GM19468 (cell line): ENCODE data around the gene KIF25.

ENCODE experiments used
- ATAC-seq: cut with Tn5 transposase; IDR thresholded peaks from one replicate; pipeline ENCODE4 v1.9.1; 2021; ENCODE audit warnings: mild to moderate bottlenecking, moderate library complexity, moderate number of reproducible peaks; ENCODE audit not compliant: unreplicated experiment; ENCODE audit errors: extremely low read depth

The KIF25 gene, protein sequence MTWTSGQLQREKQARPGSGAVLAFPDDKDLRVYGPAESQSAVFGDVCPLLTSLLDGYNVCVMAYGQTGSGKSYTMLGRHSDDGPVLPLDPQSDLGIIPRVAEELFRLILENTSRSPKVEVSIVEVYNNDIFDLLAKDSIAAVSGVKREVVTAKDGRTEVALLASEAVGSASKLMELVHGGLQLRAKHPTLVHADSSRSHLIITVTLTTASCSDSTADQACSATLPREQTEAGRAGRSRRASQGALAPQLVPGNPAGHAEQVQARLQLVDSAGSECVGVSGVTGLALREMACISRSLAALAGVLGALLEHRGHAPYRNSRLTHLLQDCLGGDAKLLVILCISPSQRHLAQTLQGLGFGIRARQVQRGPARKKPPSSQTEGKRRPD

DNA sequence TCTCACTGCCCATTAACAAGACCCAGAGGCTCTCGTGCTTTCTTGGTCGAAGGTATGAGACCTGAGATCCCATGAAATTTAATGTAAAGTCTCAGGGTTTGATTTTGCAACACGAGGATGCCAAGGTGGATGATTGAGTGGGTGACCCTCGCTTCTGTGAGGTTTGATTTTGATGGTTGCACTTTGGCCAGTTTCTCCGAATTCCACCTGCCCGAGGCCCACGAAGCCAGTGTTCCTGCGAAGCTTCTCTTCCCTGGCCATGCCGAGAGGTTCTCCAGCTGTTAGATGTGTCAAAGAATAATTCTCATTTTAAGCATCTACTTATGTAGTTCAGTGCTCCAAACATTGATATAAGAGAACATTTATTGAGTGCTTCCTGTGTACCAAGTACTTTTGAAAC, at the start of gene KIF25:
TSS of gene KIF25 (plus strand) at position 30 of the 400 bp plus-strand sequence. CDS start 31,915 bp downstream, outside the sequence.
- ATAC-seq: no peak

DNA sequence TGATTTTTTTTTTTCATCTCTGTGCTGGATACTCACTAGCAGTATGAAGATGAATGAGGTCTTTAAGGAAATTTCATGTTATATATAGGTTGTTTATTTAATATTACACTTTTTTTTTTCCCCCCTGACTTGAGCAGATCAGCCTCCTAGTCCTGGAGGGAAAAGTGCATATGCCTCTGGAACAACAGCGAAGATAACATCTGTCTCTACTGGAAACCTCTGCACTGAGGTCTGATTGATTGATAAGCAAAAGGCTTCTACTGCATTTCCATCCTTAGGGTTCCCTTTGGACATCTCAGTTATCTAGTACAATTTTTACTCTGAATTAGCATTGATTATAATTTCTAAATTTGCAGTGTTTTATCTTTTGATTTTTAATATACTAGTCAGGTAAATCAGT, 49.8 kb upstream of the KIF25 start:
- ATAC-seq: no peak

DNA sequence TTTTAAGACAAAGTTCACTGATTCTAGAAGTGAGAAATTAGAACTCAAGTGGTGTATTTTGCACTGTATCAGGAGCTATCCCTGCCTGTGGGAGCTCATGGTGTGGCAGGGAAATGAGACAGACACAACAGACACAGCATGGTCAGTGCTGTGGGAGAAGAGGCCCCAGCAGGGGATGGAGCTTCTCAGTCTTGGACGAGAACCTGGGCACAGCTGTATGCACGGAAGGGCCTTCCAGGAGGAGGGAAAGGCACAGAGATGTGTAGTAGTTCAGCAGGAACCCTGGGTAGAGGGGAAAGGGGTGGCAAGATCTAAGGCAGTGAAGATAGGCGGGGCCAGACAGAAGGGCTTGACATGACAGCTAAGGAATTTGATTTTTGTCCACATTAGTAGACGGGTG, 48.8 kb upstream of the KIF25 start:
- ATAC-seq: no peak

DNA sequence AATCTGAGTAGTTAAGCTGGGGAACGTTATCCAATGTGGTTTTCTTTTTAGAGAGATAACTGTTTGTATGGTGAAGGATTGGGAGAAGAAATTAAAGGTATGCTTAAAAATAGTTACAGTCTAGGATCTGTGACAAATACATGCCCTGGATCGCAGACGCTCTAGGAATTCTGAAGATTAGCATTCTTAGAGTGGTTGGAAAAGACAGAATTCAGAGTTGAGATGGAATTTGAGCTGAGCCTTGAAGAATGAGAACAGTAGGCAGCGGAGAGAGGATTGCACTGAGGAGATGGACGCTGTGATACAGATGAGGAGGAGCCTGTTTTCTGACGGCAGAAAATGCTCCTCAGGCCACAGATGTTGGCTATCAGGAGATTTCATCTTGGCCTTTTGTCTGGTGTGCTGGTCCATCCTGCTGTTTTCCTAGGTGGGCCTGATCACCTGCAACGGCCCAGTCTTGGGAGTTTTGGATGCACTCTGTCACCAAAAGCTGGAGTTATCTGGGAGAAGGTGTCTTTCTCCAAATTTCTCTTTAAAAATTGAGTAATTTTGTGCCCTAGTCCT, 48.3 kb upstream of the KIF25 start:
- ATAC-seq: no peak

DNA sequence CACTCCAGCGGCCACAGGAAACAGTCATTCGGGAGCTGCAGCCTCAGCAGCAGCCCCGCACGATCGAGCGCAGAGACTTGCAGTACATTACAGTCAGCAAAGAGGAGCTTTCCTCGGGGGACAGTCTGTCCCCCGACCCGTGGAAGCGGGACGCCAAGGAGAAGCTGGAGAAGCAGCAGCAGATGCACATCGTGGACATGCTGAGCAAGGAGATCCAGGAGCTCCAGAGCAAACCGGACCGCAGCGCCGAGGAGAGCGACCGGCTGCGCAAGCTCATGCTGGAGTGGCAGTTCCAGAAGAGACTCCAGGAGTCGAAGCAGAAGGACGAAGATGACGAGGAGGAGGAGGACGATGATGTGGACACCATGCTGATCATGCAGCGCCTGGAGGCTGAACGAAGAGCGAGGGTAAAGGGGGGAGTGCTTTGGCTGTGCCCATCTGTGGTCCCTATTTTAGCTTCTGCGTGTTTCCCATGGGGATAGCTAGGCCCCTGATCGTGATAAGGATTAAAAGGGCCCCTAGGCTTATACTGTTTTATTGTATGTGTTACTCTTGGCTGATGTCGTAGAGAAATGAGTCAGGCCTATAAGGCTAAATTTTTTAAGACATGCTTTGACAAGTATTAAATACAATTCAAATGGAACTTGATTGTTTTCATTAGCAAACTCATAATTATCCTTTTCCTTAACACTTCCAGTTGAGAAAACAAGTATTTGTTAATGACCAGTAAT, 45.5 kb upstream of the KIF25 start:
- no peak for ATAC-seq

DNA sequence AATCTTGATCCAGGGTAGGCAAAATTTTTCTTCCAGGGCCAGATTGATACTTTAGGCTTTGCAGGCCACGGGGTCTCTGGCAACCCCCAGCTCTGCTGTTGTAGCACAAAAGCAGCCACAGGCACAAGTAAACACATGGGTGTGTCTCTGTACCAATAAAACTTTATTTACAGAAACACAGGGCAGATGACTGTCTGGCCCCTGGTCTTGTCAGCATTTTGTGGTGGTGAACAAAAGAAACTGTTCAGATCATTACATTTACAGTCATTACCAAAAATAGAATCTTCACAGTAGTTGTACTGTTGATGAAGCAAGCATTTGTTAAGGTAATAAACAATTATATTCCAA, 45.0 kb upstream of the KIF25 start:
- ATAC-seq: no peak

DNA sequence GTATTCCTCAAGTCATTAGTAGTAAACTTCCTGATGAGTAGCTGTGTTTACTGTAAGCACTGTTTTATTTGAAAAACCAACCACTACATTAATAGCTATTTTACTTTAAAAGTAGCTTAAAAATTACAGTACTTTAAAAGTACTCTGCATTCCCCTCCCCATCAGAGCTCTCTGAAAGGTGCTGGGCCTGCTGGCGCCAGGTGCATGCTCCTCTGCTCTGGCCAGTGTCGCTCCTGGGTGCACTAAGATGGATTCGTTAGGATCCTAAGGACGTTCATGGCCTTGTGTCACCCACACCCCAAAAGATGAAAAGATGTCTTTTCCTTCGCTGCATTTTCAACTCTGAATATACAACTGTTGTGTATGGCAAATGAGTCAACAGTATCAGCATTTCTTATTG, 43.9 kb upstream of the KIF25 start:
- no peak for ATAC-seq

DNA sequence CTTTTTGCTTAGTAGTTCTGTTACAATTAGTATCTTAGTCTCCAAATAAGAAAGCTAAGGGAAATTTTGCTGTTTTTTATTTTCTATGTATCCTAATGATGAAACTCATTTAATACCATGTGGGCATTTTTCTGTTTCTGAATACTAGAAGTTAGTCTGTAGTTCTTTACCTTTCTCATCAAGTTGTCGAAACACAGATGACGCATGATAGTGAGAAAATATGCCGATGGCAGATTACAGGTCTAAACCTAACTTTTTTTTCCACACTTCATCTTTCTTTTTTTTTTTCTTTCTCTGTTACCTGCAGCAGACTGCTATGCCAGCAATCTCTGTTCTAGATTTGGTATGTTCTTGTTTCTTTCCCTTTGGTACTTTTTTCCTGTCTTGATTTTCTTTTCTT, 43.3 kb upstream of the KIF25 start:
- no peak for ATAC-seq

DNA sequence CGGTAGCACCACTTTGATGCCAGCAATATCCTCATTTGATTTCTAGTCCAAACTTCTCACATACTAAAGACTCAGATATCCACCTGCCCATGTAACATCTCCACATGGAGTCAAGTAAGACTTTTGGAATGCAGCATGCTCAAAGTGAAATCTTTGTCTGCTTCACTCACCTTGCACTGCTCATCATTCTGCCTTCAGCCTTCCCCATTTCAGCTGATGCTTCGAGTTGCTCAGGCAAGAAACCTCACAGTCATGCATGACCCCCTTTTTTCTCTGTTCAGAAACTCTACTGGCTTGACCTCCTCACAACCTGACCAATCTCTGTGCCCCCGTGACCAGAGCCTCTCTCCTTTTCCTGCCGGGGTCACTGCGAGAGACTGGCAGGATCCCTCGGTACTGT, 41.0 kb upstream of the KIF25 start:
- no peak for ATAC-seq

DNA sequence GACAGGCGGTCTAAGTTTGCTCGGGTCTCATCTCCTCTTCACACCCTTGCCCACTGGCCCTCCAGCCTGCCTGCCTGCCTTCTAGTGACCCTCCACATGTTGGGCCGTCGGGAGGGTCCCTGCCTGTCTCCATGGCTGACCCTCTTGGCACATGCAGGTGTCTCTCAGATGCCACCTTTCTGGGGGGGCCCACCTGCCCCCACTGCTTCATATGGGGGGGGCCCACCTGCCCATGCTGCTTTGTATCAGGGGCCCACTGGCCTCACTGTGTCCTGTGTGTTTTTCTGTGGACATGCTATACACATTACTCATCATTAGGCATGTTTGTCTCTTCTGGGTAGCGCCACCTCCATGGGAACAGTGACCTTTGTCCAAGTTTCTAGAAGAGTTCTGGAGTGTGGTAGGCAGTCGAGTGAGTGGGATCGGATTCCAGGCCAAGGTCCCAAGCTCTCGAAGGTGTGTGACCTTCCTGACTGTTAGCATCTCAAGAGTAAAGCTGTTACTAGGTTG, 40.4 kb upstream of the KIF25 start:
- ATAC-seq: no peak

DNA sequence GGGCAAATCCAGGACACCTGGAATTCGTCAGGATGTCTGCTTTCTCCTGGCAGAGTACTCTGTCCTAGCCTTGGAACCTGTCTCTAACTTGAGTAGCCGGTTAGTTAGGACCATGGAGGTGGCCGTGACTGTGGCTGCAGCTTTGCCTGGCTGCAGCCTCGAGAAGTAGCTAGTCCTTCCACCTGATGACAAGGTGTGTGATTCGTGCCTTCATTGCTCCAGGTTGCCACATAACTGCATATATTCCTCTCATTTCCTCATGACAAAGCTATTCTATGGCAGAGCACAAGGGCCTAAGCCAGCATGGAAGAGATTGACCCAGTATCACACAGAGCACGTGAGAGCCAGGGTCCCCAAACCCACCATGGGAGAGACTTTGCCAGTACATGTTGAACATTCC, 39.8 kb upstream of the KIF25 start:
- no peak for ATAC-seq

DNA sequence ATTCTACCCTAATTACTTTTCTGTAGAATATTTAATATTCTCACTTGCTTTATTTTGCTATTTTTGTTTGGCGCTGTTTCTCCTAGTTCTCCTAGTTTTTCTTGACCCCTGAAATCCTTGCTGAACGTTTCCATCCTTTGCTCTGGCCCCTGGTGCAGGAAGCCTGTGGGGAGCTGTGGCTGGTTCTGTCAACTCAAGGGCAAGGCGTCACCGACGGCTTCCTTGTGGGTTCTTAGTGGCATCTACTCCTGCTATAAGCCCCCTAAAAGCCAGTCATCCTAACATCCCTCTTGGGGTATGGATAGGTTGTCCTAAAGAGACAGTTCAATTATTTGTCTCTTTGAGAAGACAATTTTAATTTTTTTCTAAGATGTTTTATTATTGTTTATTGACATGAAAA, 36.9 kb upstream of the KIF25 start:
- ATAC-seq: no peak

DNA sequence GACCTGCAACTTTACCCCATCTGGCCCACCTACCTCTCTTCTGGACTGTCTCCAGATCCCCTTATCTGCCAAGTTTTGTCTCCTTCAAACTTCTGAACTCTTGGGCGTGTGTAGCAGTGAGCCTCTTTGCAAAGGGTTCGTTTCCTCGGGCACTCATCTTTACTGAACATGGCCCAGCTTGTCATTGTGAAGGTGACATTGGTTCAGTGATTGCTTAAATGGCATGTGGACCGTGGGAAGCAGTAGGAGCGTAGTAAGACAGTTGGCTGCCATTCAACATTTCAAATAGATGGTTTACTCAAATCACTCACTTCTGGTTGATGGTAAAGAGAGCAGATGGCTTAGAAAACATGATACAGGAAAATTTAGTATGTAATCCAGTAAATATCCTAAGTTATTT, 34.8 kb upstream of the KIF25 start:
- ATAC-seq: no peak

DNA sequence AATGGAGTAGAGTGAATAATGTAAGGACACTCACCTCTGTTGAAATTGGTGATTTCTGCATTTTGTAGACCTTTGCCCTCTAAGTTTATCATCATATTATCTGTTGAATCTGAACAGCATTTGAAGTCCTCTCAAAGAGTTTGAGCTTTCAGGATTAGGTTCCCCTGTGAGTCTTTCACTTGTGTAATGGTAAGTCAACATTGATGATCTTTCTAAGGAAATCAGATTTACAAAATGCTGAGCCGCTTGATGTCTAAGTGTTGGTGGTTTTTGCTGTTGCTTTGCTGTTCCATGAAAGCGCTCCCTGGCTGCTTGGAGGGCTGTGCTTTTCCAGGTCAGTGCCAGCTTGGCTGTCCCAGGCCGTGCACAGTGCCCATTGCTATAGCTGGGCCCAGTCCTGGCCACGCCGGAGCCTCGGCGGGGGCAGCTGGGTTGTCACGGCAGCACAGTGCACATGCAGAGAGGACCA, 33.8 kb upstream of the KIF25 start:
- no peak for ATAC-seq

DNA sequence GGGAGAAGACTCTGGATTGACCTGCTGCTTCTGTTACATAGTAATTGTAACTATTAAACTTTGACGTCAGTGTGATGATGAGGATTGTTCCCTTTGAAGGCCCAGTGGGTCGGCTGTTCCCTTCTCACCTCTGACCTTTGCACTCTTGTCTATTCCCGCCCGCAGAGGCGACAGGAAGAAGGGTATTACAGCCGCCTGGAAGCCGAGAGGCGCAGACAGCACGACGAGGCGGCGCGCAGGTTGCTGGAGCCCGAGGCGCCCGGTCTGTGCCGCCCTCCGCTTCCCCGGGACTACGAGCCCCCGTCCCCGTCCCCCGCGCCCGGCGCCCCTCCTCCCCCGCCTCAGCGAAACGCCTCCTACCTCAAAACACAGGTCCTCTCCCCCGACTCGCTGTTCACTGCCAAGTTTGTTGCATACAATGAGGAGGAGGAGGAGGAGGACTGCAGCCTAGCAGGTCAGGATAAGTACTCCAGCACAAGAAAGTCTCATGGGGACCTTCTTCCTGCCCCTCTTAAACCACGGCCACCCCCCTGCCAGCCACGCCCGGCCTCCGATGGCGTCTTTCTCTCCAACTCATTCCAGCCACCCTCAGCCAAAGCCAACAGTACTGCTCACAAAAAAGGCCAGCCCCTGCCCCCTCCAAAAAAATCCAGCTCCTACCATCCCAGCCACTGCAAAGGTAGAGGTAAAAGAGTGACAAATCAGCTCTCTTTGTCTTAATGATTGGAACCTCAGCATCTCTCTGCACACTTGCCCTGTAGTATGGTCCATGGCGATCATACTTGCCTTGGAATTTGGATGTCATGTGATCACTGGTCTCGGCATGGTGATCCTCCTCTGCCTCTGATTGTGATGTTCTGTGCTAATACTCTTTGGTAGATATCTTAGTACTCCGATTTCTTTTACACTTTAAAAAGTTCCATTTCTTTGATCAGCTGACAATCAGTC, 31.6 kb upstream of the KIF25 start:
- no peak for ATAC-seq

DNA sequence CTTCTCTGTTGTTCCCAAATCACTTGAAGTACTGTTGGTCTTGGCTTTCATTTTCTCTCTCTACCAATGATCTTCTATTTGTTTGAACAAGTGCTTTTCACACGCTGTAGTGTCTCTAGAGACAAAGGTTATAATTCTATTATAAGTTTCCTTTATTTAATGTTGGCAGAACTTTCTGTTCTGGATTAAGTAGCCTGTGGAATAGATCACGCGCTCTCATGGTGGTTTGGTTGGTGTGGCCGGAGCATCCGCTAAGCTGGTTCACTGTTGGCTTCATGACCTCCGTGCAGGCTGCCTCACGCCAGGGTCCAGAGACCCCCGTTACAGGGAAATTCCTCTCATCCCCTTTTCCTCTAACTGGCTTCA, 30.9 kb upstream of the KIF25 start:
- ATAC-seq: no peak

DNA sequence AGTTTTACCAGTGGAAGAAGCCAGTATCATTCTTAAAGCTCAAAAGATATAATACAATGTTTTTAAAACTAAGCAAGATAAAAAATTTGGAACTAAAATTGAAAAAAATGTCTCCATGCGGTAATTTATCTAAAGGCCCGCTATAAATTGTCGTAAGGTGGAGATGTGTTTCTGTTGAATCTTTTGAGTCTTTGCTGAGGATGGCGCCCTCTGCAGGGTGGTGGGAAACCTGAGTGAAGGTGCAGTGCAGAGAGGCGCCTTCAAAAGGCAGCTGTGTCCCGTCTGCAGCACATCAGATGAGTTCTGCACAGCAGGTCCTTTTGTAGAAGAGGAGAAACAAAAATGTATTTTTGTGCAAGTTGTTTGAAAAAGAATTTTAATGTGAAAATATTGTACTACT, 29.4 kb upstream of the KIF25 start:
- ATAC-seq: no peak

DNA sequence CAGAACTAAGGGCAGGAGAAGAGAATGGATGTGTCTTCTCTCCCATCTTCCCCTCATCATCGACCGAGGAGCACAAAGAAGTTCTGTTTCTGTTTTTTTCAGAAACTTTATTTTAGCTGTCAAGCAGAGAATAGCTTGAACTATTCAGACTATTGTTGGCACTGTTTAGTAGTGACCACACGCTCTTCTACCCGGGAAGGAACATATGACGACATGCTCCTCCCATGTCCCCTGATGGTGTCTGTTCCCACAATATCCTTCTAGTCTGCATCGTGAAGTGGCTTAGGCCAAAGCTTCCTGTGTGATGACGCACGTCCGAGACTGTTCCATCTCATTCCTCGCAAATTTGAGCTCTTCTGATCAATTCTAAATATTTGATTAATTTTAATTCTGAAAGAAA, 27.2 kb upstream of the KIF25 start:
- no peak for ATAC-seq

DNA sequence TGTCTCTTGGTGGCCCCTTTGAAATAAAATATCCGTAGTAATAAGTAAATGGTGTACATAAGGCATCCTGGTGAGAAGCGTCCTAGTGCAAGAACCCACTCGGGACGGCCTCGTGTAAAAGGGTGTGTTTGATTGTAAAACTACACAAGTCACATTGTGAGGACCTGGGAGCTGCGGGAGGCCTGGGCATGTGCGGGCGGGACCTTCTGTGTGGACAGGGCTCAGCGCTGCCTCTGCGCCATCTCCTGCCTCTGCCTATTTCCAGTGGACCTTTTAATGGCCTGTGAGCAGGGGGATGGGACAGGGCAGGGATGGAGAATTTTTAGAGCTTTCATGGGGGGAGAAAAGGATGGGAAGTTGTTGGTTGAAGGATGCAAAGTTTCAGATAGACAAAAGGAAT, 25.3 kb upstream of the KIF25 start:
- ATAC-seq: no peak

DNA sequence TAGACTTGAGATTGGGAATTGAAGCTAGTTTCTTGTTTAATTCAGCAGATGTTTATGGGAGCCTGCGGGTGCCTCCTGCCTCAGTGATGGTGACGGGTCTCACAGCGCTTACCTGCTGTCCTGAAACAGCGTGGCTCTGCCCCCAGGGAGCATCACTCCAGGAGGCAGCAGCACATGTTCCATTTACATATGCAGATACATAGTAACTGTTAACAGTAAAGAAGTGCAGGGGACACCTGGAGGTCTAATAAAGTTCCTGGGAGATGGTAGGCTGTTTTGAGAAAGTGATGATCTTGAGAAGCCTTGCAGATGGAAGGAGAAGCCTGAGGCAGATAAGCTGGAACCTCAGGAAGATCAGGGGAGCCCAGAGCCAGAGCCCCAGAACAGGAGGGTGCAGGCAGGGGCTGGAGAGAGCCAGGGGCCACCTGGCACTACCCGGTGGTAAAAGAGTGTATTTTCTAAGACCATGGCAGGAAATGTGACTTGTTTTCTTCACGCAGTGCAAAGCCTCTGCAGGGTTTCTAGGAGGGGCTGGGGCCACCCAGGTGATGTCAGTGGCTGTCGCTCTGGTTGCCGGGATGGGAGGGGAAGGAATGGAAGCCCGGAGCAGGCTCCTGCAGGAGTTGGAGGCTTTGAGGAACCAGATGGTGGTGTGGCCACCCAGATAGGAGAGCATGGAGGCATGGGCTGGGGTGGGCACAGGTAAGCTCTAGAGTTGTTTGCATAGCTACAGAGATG, 24.2 kb upstream of the KIF25 start:
- ATAC-seq: no peak
